Activated T-cell treated with anti-CD3 and anti-CD28 coated beads for 48 hours (primary cell): ENCODE data around the gene ACACA.
"Not testable (repeated sequence)": the region's sequence is repeated elsewhere in the genome, so short reads cannot be mapped to it uniquely, and the experiment has no call there.

ENCODE experiments used
- DNase-seq: peaks from one replicate; pipeline ENCODE4 v3.0.0-alpha.2; 2020; ENCODE audit warnings: low read depth

Gene ACACA

GRCh38 chr17:37406635-37407461 lies at the start of gene ACACA, which contains the start of gene TADA2A:
Gene ACACA, minus strand, starts transcription at chr17:37406836. Its CDS starts 537 bp downstream, at chr17:37406299.
Gene TADA2A, plus strand, starts transcription at chr17:37406886. Its CDS starts 4,480 bp downstream, at chr17:37411366.
- DNase-seq = peak; percentile 83

GRCh38 chr17:37450112-37450511 lies 43.5 kb upstream of the ACACA start:
- no peak for DNase-seq

- no peak for DNase-seq
Observed at GRCh38 chr17:37447641-37448040, 41.0 kb upstream of the ACACA start.

DNA sequence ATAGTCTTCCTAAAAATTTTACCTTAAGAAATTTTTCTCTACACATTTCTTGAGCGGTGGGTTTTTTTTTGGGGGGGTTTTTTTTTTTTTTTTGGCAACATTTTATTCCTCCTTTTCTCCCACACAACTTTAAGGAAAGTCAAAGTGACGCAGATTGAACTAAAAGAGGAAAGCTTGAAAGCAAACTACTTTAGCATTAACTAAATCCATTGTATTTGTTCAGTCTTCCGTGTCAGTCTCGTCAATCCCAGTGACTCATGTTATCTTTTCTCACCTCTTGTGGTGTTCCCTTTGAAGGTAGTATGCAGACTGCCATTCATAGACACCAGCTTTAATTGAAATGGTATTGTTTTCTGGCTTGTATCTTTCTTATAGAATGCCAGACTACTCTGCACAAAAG lies 39.4 kb upstream of the ACACA start:
- no peak for DNase-seq

- DNase-seq = not testable (repeated sequence)
Observed at GRCh38 chr17:37441369-37442014, 34.9 kb upstream of the ACACA start.

GRCh38 chr17:37440424-37440823 lies 33.8 kb upstream of the ACACA start:
- no peak for DNase-seq

DNA sequence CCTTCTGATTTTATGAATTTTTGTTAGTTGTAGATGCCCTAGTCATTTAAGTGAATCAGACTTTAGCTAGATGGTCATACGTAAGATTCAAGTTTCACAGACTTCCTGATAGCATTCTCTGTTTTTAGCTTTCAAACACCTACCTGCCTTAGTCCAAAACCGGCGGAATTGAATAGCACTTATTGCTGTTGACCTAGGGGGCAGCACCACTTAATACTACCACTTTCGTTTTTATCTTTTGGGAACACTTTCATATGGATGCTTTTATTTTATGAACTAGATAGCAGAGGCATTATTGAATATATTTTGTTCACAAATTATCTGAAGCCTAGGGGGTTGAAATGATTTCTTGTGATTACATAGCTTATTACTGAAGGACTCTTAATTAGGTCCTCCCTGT lies 31.5 kb upstream of the ACACA start:
- no peak for DNase-seq

GRCh38 chr17:37432671-37433070 lies 26.0 kb upstream of the ACACA start:
- DNase-seq = no peak

DNA sequence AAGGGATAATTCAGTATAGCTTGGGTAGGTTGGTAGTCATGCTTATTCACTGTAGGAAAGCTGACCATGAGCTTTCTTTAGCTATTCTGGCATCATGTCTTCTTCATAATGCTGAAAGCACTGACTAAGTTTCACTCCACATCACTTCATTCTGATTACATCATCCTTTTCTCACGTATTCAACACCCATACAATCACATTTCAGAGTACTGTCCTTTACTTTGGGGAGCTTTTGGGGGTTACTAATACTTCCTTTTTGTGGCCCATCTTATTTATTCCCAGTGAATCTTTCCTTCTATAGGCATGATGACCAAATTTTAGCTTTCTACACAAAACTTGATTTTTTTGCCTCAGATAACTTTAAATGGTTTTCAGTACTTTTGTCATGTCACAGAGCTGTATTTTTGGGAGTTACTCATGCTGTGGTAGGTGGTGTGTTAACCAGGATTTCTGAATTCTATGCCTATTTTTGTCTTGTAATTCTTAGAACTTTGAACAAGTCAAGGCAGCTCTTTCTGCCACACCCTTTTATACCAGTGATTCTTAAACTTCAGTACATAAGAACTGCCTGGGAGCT lies 23.5 kb upstream of the ACACA start:
- no peak for DNase-seq

GRCh38 chr17:37429453-37429852 lies 22.8 kb upstream of the ACACA start:
- no peak for DNase-seq

DNA sequence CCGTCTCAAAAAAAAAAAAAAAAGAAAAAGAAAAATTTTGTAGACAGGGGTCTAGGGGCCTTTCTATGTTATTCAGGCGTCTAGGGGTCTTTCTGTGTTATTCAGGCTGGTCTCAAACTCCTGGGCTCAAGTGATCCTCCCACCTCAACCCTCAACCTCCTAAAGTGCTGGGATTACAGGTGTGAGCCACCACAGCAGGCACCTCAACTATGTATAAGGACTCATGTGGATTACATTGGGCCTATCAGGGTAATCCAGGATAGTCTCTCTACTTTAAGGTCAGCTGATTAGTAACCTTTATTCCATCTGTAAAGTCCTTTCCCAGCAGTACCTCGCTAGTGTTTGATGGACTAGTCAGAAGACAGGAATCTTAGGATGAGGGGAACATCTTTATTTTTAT lies 22.4 kb upstream of the ACACA start:
- no peak for DNase-seq

GRCh38 chr17:37425268-37425667 lies 18.6 kb upstream of the ACACA start:
- no peak for DNase-seq

GRCh38 chr17:37422971-37423625 lies 16.5 kb upstream of the ACACA start:
- no peak for DNase-seq

GRCh38 chr17:37417852-37418251 lies 11.2 kb upstream of the ACACA start:
- DNase-seq = no peak

DNA sequence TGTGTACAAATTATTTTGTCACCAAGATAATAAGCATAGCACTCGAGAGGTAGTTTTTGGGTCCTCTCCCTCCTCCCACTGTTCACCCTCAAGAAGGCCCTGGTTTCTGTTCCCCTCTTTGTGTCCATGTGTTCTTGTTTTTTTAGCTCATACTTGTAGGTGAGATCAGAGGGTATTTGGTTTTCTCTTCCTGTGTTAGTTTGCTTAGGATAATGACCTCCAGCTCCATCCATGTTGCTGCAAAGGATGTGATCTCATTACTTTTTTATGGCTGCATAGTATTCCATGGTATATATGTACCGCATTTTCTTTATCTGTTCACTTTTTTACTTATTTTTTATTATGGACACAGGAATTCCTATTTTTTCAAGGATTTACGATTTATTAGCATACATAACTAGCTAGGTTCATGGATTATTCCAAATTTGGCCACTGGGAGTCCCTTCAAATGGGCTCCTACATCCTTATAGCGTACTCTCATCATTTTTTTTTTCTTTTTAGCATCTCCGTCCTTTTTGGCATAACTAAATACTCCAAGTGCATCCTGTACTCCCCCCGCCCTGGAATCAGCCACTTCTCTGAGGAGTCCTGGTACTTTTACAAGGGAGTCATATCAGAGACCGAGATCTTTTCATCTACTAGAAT lies 7.4 kb upstream of the ACACA start:
- no peak for DNase-seq

DNA sequence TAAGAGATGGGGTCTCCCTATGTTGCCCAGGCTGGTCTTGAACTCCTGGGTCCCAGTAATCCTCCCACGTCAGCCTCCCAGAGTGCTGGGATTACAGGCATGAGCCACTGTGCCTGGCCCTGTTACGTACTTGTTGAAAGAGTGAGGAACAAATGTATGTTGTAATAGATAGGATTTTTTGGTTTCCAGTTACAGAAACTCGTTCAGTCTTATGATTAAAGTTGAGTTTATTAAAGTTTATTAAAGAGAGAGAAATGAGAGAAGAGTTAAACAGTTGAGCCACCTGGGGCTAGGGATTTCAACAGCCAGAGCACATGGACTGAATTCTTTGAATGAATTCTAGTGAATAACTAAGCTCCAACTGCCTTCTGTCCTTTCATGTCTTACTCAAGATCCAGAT lies 3.7 kb upstream of the ACACA start:
- DNase-seq = no peak

DNA sequence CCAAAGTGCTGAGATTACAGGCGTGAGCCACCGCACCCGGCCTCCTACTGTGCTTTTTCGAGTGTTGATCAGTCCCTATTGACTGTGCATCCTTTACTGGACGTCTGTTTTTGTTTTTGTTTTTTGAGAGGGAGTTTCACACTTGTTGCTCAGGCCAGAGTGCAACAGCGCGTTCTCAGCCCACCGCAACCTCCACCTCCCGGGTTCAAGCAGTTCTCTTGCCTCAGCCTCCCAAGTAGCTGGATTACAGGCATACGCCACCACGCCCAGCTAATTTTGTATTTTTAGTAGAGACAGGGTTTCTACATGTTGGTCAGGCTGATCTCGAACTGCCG lies 1.5 kb upstream of the ACACA start:
- not testable (repeated sequence) for DNase-seq

DNA sequence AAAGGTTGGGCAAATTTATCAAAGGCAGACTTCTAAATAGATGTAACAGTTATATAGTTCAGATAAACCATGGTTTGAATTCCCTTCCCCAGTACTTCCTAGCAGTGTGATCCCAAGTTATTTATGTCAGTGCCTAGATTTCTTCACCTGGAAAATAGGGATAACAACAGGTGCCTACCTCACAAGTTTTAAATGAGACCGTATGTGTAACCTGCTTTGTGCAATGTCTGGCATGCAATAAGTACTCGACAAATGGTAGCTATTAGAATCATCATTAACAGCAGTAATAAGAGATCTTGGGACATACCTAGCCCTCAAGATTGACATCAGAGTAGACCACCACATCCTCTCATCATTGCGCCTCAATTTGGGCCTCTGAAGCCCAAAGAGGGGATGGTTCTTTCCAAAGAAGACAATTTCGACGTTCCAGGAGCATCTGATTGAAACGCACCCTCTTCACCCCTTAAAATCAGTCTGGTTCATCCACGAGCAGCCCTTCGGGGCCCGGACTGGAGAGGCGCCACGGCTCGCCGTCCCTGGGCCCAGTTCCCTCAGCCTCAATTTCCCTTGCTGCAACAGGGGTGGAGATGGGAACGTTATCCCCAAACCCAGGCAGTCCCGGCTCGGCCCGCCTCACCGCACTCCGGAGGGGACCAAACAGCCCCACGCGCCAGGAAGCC lies 541 bp downstream of the ACACA start:
- no peak for DNase-seq

- not testable (repeated sequence) for DNase-seq
Observed at GRCh38 chr17:37405522-37405921, 1.1 kb downstream of the ACACA start.

- no peak for DNase-seq
Observed at GRCh38 chr17:37400505-37400904, 6.1 kb downstream of the ACACA start.

- no peak for DNase-seq
Observed at GRCh38 chr17:37399265-37399803, 7.3 kb downstream of the ACACA start.
